Lung (tissue), 12 donors: Measurements from ENCODE around the gene PLD6. TPM values are rescaled to one million over a fixed set of nuclear protein-coding genes. Genes with fewer than 3 reads are reported as not detected.

Experiments
- ATAC-seq: fragments of 200-7000 bp; cut with Tn5 transposase; one replicate; pipeline ENCODE4 v1.9.1; 2020; ENCODE audit warnings: moderate number of reproducible peaks; ENCODE audit not compliant: insufficient read depth, low FRiP score
- DNase-seq, 3 donors: peaks; one replicate each; pipeline ENCODE4 v3.0.0-alpha.2; 2013 to 2017
- H3K27ac ChIP-seq, 2 donors: one replicate each; pipeline ENCODE4 v1.5.1; 2013; ENCODE audit warnings: mild to moderate bottlenecking in 2 of 2, moderate library complexity in 2 of 2, control low read depth in 1 of 2, inconsistent platforms in 1 of 2, low read depth in 1 of 2, low read length in 1 of 2
- H3K27me3 ChIP-seq, 3 donors: one replicate each; pipeline ENCODE4 v1.5.1; 2013; ENCODE audit warnings: low read length in 2 of 3; ENCODE audit not compliant: control insufficient read depth in 3 of 3, insufficient read depth in 3 of 3
- H3K36me3 ChIP-seq, 4 donors: one replicate each; pipeline ENCODE4 v1.5.1; 2013; ENCODE audit warnings: low read length in 4 of 4, mild to moderate bottlenecking in 1 of 4, moderate library complexity in 1 of 4; ENCODE audit not compliant: control insufficient read depth in 4 of 4, insufficient read depth in 4 of 4
- H3K4me1 ChIP-seq, 5 donors: one replicate each; pipeline ENCODE4 v1.5.1; 2013; ENCODE audit warnings: low read length in 5 of 5, mild to moderate bottlenecking in 2 of 5, moderate library complexity in 1 of 5; ENCODE audit not compliant: control insufficient read depth in 5 of 5, insufficient read depth in 5 of 5
- H3K4me3 ChIP-seq: one replicate; pipeline ENCODE4 v1.5.1; 2013; ENCODE audit warnings: mild to moderate bottlenecking, control low read depth, moderate library complexity
- H3K9ac ChIP-seq, 2 donors: one replicate each; pipeline ENCODE4 v1.5.1; 2013; ENCODE audit warnings: low read length in 2 of 2, control low read depth in 1 of 2; ENCODE audit not compliant: insufficient read depth in 1 of 2
- H3K9me3 ChIP-seq, 4 donors: one replicate each; pipeline ENCODE4 v1.5.1; 2013; ENCODE audit warnings: low read length in 3 of 4, mild to moderate bottlenecking in 1 of 4, moderate library complexity in 1 of 4; ENCODE audit not compliant: control insufficient read depth in 4 of 4, insufficient read depth in 3 of 4
- CTCF ChIP-seq: IDR thresholded peaks from 2 replicates; pipeline ENCODE4 v1.5.1; 2012; ENCODE audit warnings: mild to moderate bottlenecking; ENCODE audit errors: control extremely low read depth, extremely low read depth
- WGBS, 2 donors: extraction: QIAGEN DNeasy Blood & Tissue Kit; methylation state at CpG; one replicate each; pipeline ENCODE4 v1.1.7; 2013; 5-methylcytosine and 5-hydroxymethylcytosine counted together
- polyA plus RNA-seq, 2 donors: library from polyadenylated mRNA; stranded (reverse); fragments of 200-250 nt; gene quantifications; one replicate each; pipeline ENCODE4 v1.2.1, GENCODE V29; 2013
- total RNA-seq, 2 donors: library from RNA; depleted of rRNA in 1 of 2; stranded (reverse); fragments of >200 nt in 1 of 2; gene quantifications; one replicate each; pipeline ENCODE4 v1.2.1, GENCODE V29; 2014 to 2021
- donor health status: control.
- donor health status: control.
- donor health status: Bipolar disorder and iron deficiency.
- donor health status: healthy.
- donor health status: DM: yes; HTN: yes; CAD: no.

PLD6 gene
- total and polyA plus RNA-seq, 4 donors: 3.2 to 7.7 (median 5.2) TPM

GRCh38 chr17:17220529-17220928, 14.4 kb upstream of the PLD6 start:
- DNase-seq: no peak

GRCh38 chr17:17217995-17218394, 11.9 kb upstream of the PLD6 start:
- 93 to 95% methylated on average over 3 of the region's 3 CpGs for WGBS, 2 donors
- H3K36me3 ChIP-seq: peaks cover 36 to 84% (median 45%) of the 10 kb centered on the region in 4 donors
- H3K4me3 ChIP-seq: no peak overlapping the region

More at GRCh38 chr17:17220529-17220928, 14.4 kb upstream of the PLD6 start:
- H3K27me3 ChIP-seq: no peaks in the 10 kb centered on the region
- 97 to 99% methylated on average over 8 of the region's 8 CpGs for WGBS, 2 donors
- no peaks in the 10 kb centered on the region for H3K4me1 ChIP-seq
- TF ChIP-seq CTCF: no peak
- H3K36me3 ChIP-seq: peaks cover 39 to 87% (median 55%) of the 10 kb centered on the region in 4 donors
- no peak overlapping the region for H3K9ac ChIP-seq
- H3K4me3 ChIP-seq: no peak overlapping the region
- H3K27ac ChIP-seq: no peak overlapping the region
- ATAC-seq: no peak
- no peaks in the 10 kb centered on the region for H3K9me3 ChIP-seq

GRCh38 chr17:17216776-17217175, 10.6 kb upstream of the PLD6 start:
- Histone ChIP-seq H3K36me3 (peaks cover 35 to 80% (median 41%) of the 10 kb centered on the region in 4 donors), H3K9me3 (no peaks in the 10 kb centered on the region), H3K27ac (no peak overlapping the region), H3K27me3 (no peaks in the 10 kb centered on the region), H3K4me3 (no peak overlapping the region), H3K9ac (no peak overlapping the region), H3K4me1 (no peaks in the 10 kb centered on the region)
- DNase-seq (no peak), ATAC-seq (no peak)
- no peak for TF ChIP-seq CTCF
- WGBS, 2 donors: 90 to 96% methylated on average over 16 of the region's 16 CpGs

More at GRCh38 chr17:17217995-17218394, 11.9 kb upstream of the PLD6 start:
- H3K9me3 ChIP-seq: no peaks in the 10 kb centered on the region
- DNase-seq: no peak
- no peak for ATAC-seq
- no peak for TF ChIP-seq CTCF
- H3K9ac ChIP-seq: no peak overlapping the region
- no peak overlapping the region for H3K27ac ChIP-seq
- no peaks in the 10 kb centered on the region for H3K4me1 ChIP-seq
- no peaks in the 10 kb centered on the region for H3K27me3 ChIP-seq

- DNase-seq: no peak
- no peaks in the 10 kb centered on the region for H3K27me3 ChIP-seq
- H3K4me3 ChIP-seq: no peak overlapping the region
- TF ChIP-seq CTCF: no peak
- H3K9ac ChIP-seq: no peak overlapping the region
- no peaks in the 10 kb centered on the region for H3K9me3 ChIP-seq
- no peak overlapping the region for H3K27ac ChIP-seq
- WGBS, 2 donors: 94 to 95% methylated on average over 17 of the region's 17 CpGs
- H3K4me1 ChIP-seq: no peaks in the 10 kb centered on the region
- peaks cover 32 to 79% (median 38%) of the 10 kb centered on the region in 4 donors for H3K36me3 ChIP-seq
- ATAC-seq: no peak
These were observed 10.1 kb upstream of the PLD6 start for GRCh38 chr17:17216236-17216635.
